RKO (cell line): ENCODE measurements around the gene SMARCD3.
A peak's percentile ranks its signal among the peaks of the same experiment; 100 is the strongest.

Source experiments
- DNase-seq: peaks from one replicate; pipeline ENCODE4 v3.0.0-alpha.2; 2016; ENCODE audit warnings: low spot score

The SMARCD3 gene

GRCh38 chr7:151236406-151236805 is 12.1 kb downstream of the SMARCD3 start:
- no peak for DNase-seq

- DNase-seq = no peak
Measured at GRCh38 chr7:151235091-151235787, 13.3 kb downstream of the SMARCD3 start.

- DNase-seq = no peak
Measured at GRCh38 chr7:151233804-151234203, 14.7 kb downstream of the SMARCD3 start.

- DNase-seq = peak; percentile 96
Measured at GRCh38 chr7:151232917-151233701, 15.4 kb downstream of the SMARCD3 start.

GRCh38 chr7:151232091-151232916 is 16.2 kb downstream of the SMARCD3 start, which contains the start of gene CHPF2:
Gene CHPF2, plus strand, starts transcription at chr7:151232483. Its CDS starts 1,529 bp downstream, at chr7:151234012.
- DNase-seq = peak; percentile 94

- peak; percentile 50 for DNase-seq
Measured at GRCh38 chr7:151231080-151231479, 17.4 kb downstream of the SMARCD3 start.

- DNase-seq = no peak
Measured at GRCh38 chr7:151229249-151229648, 19.2 kb downstream of the SMARCD3 start.

- DNase-seq = no peak
Measured at GRCh38 chr7:151228024-151228866, 20.2 kb downstream of the SMARCD3 start.

- DNase-seq = peak; percentile 100
Measured at GRCh38 chr7:151226875-151227782, 21.4 kb downstream of the SMARCD3 start, which contains the start of gene ABCF2. Gene ABCF2, minus strand, starts transcription at chr7:151227205. Its CDS starts 747 bp downstream, at chr7:151226458.

GRCh38 chr7:151226560-151226874 is 22.0 kb downstream of the SMARCD3 start:
- DNase-seq = no peak

GRCh38 chr7:151225948-151226510 is 22.5 kb downstream of the SMARCD3 start:
- DNase-seq = peak; percentile 79

- no peak for DNase-seq
Measured at GRCh38 chr7:151223728-151224127, 24.8 kb downstream of the SMARCD3 start.

GRCh38 chr7:151218170-151218569 is 30.3 kb downstream of the SMARCD3 start:
- no peak for DNase-seq

- no peak for DNase-seq
Measured at GRCh38 chr7:151215396-151215795, 33.1 kb downstream of the SMARCD3 start.

GRCh38 chr7:151213826-151214225 is 34.7 kb downstream of the SMARCD3 start:
- no peak for DNase-seq

GRCh38 chr7:151212626-151213025 is 35.9 kb downstream of the SMARCD3 start:
- no peak for DNase-seq

- DNase-seq = no peak
Measured at GRCh38 chr7:151211155-151211772, 37.2 kb downstream of the SMARCD3 start.

GRCh38 chr7:151210087-151210854 is 38.2 kb downstream of the SMARCD3 start, which contains the start of gene H2BK1:
Gene H2BK1, minus strand, starts transcription at chr7:151210488. Its CDS starts 170 bp downstream, at chr7:151210318.
- no peak for DNase-seq

- no peak for DNase-seq
Measured at GRCh38 chr7:151209588-151209987, 38.9 kb downstream of the SMARCD3 start.
